Measurements from ENCODE around the gene POLR3E.

Gene POLR3E

GRCh38 chr16:22317001-22317530, 19.9 kb downstream of the POLR3E start:
- DNase-seq = no peak

GRCh38 chr16:22317625-22318024, 20.4 kb downstream of the POLR3E start:
- DNase-seq = no peak

- peak; percentile 52 to 73 (median 71) for DNase-seq
Observed at GRCh38 chr16:22318690-22319358, 21.6 kb downstream of the POLR3E start.

- no peak for DNase-seq
Observed at GRCh38 chr16:22320572-22321339, 23.5 kb downstream of the POLR3E start.

- peak; percentile 77 to 87 (median 82) for DNase-seq
Observed at GRCh38 chr16:22321340-22322001, 24.3 kb downstream of the POLR3E start.

- no peak for DNase-seq
Observed at GRCh38 chr16:22322021-22322471, 24.8 kb downstream of the POLR3E start.

GRCh38 chr16:22322741-22323140, 25.5 kb downstream of the POLR3E start:
- no peak for DNase-seq

- DNase-seq = no peak
Observed at GRCh38 chr16:22323173-22323958, 26.2 kb downstream of the POLR3E start.

GRCh38 chr16:22323959-22324786, 27.0 kb downstream of the POLR3E start:
- no peak for DNase-seq

GRCh38 chr16:22324787-22325597, 27.8 kb downstream of the POLR3E start:
- no peak for DNase-seq

- DNase-seq = no peak
Observed at GRCh38 chr16:22325598-22326368, 28.6 kb downstream of the POLR3E start.

GRCh38 chr16:22326369-22326652, 29.1 kb downstream of the POLR3E start:
- no peak for DNase-seq

GRCh38 chr16:22326771-22327445, 29.7 kb downstream of the POLR3E start:
- no peak for DNase-seq

- DNase-seq = no peak
Observed at GRCh38 chr16:22327446-22327775, 30.2 kb downstream of the POLR3E start.

GRCh38 chr16:22328081-22328725, 31.0 kb downstream of the POLR3E start:
- DNase-seq = no peak

- no peak for DNase-seq
Observed at GRCh38 chr16:22329199-22329695, 32.0 kb downstream of the POLR3E start.

- peak; percentile 13 to 68 (median 46) for DNase-seq
Observed at GRCh38 chr16:22330326-22330725, 33.1 kb downstream of the POLR3E start.

GRCh38 chr16:22333457-22333994, 36.3 kb downstream of the POLR3E start:
- DNase-seq = peak; percentile 75 to 93 (median 79)

Measured in suppressor macrophage (primary cell).